Neural cell (in vitro differentiated cells): ENCODE results near the gene TMIGD1.

Experiments
- CTCF ChIP-seq: fragments of 450-650 bp; IDR thresholded peaks from 2 replicates; pipeline ENCODE4 v1.5.1; 2014; ENCODE audit warnings: antibody characterized with exemption, mild to moderate bottlenecking, moderate library complexity; ENCODE audit not compliant: poor library complexity, severe bottlenecking
- EZH2 ChIP-seq: fragments of 200-600, 300-800 bp; shearing (Covaris generic), sonication (generic); IDR thresholded peaks from 2 replicates; pipeline ENCODE4 v1.6.1; 2014; ENCODE audit warnings: antibody characterized with exemption, low read length, borderline replicate concordance, mild to moderate bottlenecking; ENCODE audit not compliant: insufficient read depth, poor library complexity, severe bottlenecking
- POLR2AphosphoS5 ChIP-seq: IDR thresholded peaks from 2 replicates; pipeline ENCODE4 v1.6.1; 2012

DNA sequence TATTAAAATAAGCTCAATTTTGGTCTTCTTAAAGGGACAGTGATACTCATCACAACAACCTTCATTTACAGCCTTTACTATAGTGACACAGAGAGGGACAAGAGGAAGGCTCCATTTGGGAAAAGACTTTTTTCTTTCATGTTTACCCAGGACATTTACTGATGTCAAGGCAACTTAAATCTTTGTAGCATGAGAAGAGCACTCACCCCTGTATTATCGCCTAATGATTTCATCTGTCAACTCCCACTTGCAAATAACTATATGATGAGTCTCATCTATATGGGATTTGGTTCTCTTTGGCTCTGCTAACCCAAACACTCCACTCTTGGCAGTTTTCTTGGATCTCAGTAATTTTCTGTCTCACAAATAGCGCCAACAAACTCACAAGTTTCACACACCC, 66.2 kb downstream of the TMIGD1 start:
- TF ChIP-seq CTCF (no peak), EZH2 (no peak), POLR2AphosphoS5 (no peak)
